ENCODE results near the gene PTPRT.
A peak's percentile ranks its signal among the peaks of the same experiment; 100 is the strongest.

DNA sequence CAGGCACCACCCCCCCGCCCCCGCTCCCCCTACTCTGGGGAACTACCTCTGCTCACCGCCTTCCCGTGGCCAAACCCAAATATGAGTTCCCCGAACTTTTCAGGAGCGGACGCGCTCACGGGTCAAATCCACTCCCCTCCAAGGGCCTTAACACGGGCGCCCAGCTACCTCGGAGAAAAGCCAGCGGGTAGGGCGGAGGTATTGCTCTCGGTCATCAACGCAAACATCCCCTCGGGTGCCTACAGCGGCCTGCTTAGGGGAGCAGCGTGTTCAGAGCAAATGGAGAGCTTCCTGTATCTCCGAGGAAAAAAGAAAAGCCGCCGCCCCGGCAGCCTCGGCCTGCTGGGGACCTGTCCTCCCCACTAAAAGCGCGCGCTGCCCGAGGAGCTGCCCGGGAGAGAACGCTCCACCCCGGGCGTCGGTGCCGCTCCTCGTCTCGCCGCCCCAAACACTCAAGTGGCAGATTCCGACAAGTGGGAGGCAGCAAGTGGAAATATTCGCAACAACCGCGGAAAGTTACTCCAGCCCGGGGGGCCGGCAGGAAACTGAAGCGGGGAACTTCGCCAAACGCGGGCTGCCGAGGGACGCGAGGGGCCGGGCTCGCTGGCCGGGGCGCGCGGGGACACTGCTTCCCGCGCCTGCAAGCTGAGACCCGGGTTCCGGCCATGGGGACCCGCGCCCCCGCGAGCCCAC, 699 bp downstream of the PTPRT start:
- TF ChIP-seq, protein P1, sequence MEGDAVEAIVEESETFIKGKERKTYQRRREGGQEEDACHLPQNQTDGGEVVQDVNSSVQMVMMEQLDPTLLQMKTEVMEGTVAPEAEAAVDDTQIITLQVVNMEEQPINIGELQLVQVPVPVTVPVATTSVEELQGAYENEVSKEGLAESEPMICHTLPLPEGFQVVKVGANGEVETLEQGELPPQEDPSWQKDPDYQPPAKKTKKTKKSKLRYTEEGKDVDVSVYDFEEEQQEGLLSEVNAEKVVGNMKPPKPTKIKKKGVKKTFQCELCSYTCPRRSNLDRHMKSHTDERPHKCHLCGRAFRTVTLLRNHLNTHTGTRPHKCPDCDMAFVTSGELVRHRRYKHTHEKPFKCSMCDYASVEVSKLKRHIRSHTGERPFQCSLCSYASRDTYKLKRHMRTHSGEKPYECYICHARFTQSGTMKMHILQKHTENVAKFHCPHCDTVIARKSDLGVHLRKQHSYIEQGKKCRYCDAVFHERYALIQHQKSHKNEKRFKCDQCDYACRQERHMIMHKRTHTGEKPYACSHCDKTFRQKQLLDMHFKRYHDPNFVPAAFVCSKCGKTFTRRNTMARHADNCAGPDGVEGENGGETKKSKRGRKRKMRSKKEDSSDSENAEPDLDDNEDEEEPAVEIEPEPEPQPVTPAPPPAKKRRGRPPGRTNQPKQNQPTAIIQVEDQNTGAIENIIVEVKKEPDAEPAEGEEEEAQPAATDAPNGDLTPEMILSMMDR (conservative IDR thresholded peaks at IDR 0.05; ENCODE audit: low read depth, low read length) = no peak
- peak; percentile 97 for TF ChIP-seq EZH2 (IDR thresholded peaks at IDR 0.05; ENCODE audit: borderline replicate concordance, low read depth, low read length, poor library complexity, severe bottlenecking)
